ENCODE measurements around the gene FCN3.

FCN3 gene

GRCh38 chr1:27380224-27380623 is 5.6 kb upstream of the FCN3 start:
- DNase-seq (ENCODE audit: low read depth): no peak

- no peak for DNase-seq (ENCODE audit: low read depth)
Observed at GRCh38 chr1:27379564-27380122, 5.0 kb upstream of the FCN3 start.

GRCh38 chr1:27377760-27378495 is 3.3 kb upstream of the FCN3 start:
- no peak for DNase-seq (ENCODE audit: low read depth)

- no peak for DNase-seq (ENCODE audit: low read depth)
Observed at GRCh38 chr1:27372808-27373690, 1.6 kb downstream of the FCN3 start.

GRCh38 chr1:27372022-27372807 is 2.4 kb downstream of the FCN3 start:
- DNase-seq (ENCODE audit: low read depth): no peak

GRCh38 chr1:27368869-27369582 is 5.6 kb downstream of the FCN3 start:
- DNase-seq (ENCODE audit: low read depth): no peak

GRCh38 chr1:27367160-27367650 is 7.4 kb downstream of the FCN3 start:
- no peak for DNase-seq (ENCODE audit: low read depth)

GRCh38 chr1:27366411-27367159 is 8.0 kb downstream of the FCN3 start, which contains the start of gene MAP3K6:
TSS of gene MAP3K6 (minus strand) at chr1:27366961. CDS start at chr1:27366597, 364 bp downstream.
- DNase-seq (ENCODE audit: low read depth): peak; percentile 53

- DNase-seq (ENCODE audit: low read depth): peak; percentile 52
Observed at GRCh38 chr1:27366113-27366410, 8.6 kb downstream of the FCN3 start.

GRCh38 chr1:27365372-27366112 is 9.1 kb downstream of the FCN3 start:
- DNase-seq (ENCODE audit: low read depth): peak; percentile 78

- no peak for DNase-seq (ENCODE audit: low read depth)
Observed at GRCh38 chr1:27364696-27365371, 9.8 kb downstream of the FCN3 start.

- DNase-seq (ENCODE audit: low read depth): no peak
Observed at GRCh38 chr1:27363766-27364695, 10.6 kb downstream of the FCN3 start.

GRCh38 chr1:27361553-27361952 is 13.1 kb downstream of the FCN3 start:
- no peak for DNase-seq (ENCODE audit: low read depth)

GRCh38 chr1:27361044-27361402 is 13.6 kb downstream of the FCN3 start:
- no peak for DNase-seq (ENCODE audit: low read depth)

GRCh38 chr1:27360159-27361043 is 14.2 kb downstream of the FCN3 start:
- DNase-seq (ENCODE audit: low read depth): no peak

- no peak for DNase-seq (ENCODE audit: low read depth)
Observed at GRCh38 chr1:27359822-27360158, 14.8 kb downstream of the FCN3 start.

- DNase-seq (ENCODE audit: low read depth): no peak
Observed at GRCh38 chr1:27358928-27359313, 15.7 kb downstream of the FCN3 start.
